Type B pancreatic cell (in vitro differentiated cells): ENCODE measurements around the gene ANO5. TPM values are rescaled to one million over a fixed set of nuclear protein-coding genes. Genes with fewer than 3 reads are reported as not detected.

Source experiments
- DNase-seq: peaks from one replicate; pipeline ENCODE4 v3.0.0; 2021; ENCODE audit warnings: mixed read lengths; ENCODE audit not compliant: unreplicated experiment; ENCODE audit errors: extremely low spot score
- H3K27ac Mint-ChIP-seq: 2 replicates; pipeline ENCODE4 v1.8.0; 2021; ENCODE audit warnings: mild to moderate bottlenecking, mixed read lengths
- H3K27me3 Mint-ChIP-seq: 2 replicates; pipeline ENCODE4 v1.8.0; 2021; ENCODE audit warnings: mixed read lengths
- H3K36me3 Mint-ChIP-seq: 2 replicates; pipeline ENCODE4 v1.8.0; 2021; ENCODE audit warnings: mixed read lengths
- H3K4me1 Mint-ChIP-seq: one replicate; pipeline ENCODE4 v1.8.0; 2021; ENCODE audit warnings: mixed read lengths; ENCODE audit not compliant: unreplicated experiment
- H3K4me3 Mint-ChIP-seq: 2 replicates; pipeline ENCODE4 v1.8.0; 2021; ENCODE audit warnings: mild to moderate bottlenecking, mixed read lengths
- H3K9me3 Mint-ChIP-seq: 2 replicates; pipeline ENCODE4 v1.8.0; 2021; ENCODE audit warnings: mixed read lengths
- total RNA-seq: library from RNA; stranded (reverse); gene quantifications from 2 replicates; pipeline ENCODE4 v1.2.1, GENCODE V29; 2021; ENCODE audit warnings: low replicate concordance
- TF ChIP-seq, protein P1 (sequence below): fragments of 200-600 bp; sonication (generic); conservative IDR thresholded peaks from 2 replicates; pipeline ENCODE4 v1.5.0; 2021; ENCODE audit warnings: antibody characterized with exemption, mild to moderate bottlenecking

The ANO5 gene
- total RNA-seq, 1 donor from 2014 or later: 4.1 TPM

DNA sequence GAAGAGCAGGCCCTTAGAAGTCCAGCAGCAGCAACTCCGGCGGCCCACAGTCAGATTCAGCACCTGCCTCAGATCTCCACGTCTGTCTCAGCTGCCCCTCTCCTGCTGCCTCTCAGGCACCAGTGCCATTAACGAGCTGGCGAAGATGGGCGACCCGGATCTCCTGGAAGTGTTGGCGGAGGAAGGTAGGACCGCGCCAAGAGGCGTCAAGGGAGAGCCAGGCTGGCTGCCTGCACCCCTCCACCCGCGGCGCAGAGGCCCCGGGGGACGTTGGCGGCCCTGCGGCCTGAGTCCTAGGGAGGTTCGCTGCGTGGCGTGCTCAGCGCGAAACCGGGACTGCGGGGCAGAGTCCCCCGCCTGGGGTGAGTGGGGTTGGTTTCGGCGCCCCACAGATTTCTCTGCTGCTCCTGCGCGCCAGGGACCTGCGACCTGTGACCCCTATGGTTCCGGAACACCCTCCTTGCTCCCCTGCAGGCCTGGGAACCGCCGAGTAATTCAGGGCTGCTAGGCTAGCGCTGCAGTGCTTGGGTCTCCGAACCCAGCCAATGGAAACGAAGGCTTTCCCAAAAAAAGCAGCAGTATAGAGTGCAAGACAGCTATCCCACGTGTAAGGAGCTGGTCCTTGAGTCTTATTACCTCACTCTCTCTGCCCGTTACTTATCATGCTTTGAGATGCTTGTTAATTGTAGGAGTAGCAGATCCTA is 615 bp downstream of the ANO5 start:
- TF ChIP-seq, protein P1, sequence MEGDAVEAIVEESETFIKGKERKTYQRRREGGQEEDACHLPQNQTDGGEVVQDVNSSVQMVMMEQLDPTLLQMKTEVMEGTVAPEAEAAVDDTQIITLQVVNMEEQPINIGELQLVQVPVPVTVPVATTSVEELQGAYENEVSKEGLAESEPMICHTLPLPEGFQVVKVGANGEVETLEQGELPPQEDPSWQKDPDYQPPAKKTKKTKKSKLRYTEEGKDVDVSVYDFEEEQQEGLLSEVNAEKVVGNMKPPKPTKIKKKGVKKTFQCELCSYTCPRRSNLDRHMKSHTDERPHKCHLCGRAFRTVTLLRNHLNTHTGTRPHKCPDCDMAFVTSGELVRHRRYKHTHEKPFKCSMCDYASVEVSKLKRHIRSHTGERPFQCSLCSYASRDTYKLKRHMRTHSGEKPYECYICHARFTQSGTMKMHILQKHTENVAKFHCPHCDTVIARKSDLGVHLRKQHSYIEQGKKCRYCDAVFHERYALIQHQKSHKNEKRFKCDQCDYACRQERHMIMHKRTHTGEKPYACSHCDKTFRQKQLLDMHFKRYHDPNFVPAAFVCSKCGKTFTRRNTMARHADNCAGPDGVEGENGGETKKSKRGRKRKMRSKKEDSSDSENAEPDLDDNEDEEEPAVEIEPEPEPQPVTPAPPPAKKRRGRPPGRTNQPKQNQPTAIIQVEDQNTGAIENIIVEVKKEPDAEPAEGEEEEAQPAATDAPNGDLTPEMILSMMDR: no peak
- no peaks in the 10 kb centered on the region for H3K36me3 Mint-ChIP-seq

DNA sequence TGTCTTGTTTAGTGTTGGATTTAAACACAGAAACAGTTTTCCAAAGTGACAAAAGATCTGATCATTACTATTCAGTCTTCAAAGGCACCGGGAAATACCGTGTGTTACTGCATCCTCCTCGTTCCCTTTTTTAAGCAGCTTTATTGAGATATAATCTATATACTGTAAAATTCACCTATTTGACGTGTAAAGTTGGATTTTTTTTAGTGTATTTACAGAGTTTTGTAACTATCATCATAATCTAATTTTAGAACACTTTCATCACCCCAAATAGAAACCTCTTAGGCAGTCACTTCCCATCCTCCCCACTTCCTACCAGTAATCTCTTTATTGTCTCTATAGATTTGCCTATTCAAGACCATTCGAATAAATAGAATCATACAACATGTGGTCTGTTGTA is 1.4 kb downstream of the ANO5 start:
- Mint-ChIP-seq H3K9me3 (no peaks in the 10 kb centered on the region), H3K4me3 (peak overlapping the region; percentile 96), H3K27ac (no peak overlapping the region), H3K27me3 (peaks cover 24% of the 10 kb centered on the region), H3K4me1 (peaks cover 14% of the 10 kb centered on the region), H3K36me3 (no peaks in the 10 kb centered on the region)
- no peak for DNase-seq
- TF ChIP-seq, protein P1: no peak

More for the DNA sequence above, 615 bp downstream of the ANO5 start:
- DNase-seq: no peak
- Mint-ChIP-seq H3K4me3 (peak overlapping the region; percentile 96), H3K27me3 (peaks cover 24% of the 10 kb centered on the region), H3K27ac (no peak overlapping the region), H3K4me1 (peaks cover 14% of the 10 kb centered on the region), H3K9me3 (no peaks in the 10 kb centered on the region)

DNA sequence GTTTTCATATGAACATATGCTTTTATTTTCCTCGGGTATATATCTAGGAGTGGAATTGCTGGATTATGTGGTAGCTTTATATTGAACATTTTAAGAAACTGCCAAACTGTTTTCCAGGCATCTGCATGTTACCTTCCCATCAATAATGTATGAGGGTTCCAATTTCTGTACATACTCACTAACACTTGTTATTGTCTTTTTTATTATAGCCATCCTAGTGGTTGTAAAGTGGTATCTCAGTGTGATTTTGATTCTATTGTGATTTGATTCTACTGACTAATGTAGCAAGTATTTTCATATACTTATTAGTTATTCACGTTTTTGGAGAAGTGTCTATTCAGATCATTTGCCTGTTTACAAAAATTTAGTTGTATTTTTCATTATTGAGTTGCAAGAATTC is 2.0 kb downstream of the ANO5 start:
- H3K9me3 Mint-ChIP-seq: no peaks in the 10 kb centered on the region
- TF ChIP-seq, protein P1: peak; percentile 60
- H3K36me3 Mint-ChIP-seq: no peaks in the 10 kb centered on the region
- no peak for DNase-seq
- peaks cover 24% of the 10 kb centered on the region for H3K27me3 Mint-ChIP-seq
- no peak overlapping the region for H3K27ac Mint-ChIP-seq
- H3K4me1 Mint-ChIP-seq: peaks cover 14% of the 10 kb centered on the region
- peak overlapping the region; percentile 96 for H3K4me3 Mint-ChIP-seq

DNA sequence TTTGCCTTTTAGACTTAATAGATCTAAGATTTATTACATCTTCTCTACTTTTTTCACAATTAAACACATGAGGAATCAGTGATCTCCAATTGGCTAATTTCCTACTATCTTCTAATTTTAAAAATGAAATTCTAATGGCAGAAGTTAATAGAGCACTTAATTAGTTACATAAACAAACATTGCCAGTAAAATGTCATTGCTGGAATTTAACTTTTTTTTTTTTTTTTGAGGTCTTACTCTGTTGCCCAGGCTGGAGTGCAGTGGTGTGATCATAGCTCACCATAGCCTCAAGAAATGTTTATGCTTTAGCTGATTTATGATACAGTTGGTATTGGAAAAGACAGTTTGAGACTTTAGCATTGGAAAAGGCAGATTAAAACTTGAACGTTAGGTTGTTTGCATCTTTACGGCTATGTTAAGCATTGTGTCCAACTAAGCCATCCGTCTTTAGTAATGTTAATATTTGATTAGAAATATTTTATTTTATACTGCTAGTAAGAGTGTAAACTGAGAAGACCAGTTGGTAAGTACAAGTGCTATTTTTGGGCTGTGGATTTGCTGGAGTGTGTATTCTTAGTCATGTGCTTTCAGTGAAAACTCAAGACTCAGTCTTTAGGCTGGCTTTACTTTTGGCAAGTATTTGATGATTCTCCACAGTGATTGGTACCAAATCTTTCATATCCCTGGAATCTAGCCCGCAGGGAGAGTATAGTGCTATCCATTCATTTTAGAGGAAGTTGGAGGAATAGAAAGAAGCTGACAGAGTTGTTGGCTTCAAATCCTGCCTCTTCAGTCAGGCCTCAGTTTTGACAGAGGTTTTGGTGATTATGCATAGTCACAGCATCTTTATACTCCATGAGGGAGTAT is 4.5 kb downstream of the ANO5 start:
- Mint-ChIP-seq H3K9me3 (no peaks in the 10 kb centered on the region), H3K4me3 (no peak overlapping the region), H3K4me1 (peaks cover 14% of the 10 kb centered on the region), H3K27me3 (peaks cover 17% of the 10 kb centered on the region), H3K36me3 (no peaks in the 10 kb centered on the region), H3K27ac (no peak overlapping the region)
- TF ChIP-seq, protein P1: no peak
- DNase-seq: no peak

DNA sequence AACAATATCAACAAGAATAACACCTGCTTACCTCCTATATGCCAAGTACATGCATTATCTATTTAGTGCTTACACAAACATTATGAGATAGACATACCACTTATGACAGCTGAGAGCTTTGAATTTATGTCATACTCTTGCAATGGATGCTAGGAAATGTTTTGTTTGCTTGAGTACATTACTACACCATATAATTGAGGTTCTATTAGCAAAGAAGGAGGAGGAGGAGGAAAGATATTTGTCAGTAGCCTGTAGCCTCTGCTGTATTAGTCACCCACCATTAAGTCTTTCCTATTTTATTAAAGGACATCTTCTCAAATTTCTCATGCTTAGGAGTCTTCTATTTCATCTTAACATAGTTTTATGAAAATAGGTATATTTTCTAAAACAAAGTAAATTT is 6.4 kb downstream of the ANO5 start:
- Mint-ChIP-seq H3K4me1 (peaks cover 8% of the 10 kb centered on the region), H3K27ac (no peak overlapping the region)

More for the DNA sequence above, 6.4 kb downstream of the ANO5 start:
- Mint-ChIP-seq H3K9me3 (no peaks in the 10 kb centered on the region), H3K27me3 (peaks cover 8% of the 10 kb centered on the region), H3K4me3 (no peak overlapping the region), H3K36me3 (no peaks in the 10 kb centered on the region)
- DNase-seq: no peak
- TF ChIP-seq, protein P1: no peak
